ENCODE results near the gene PLP2.

Gene PLP2

GRCh38 chrX:49177873-49178480 lies 6.3 kb downstream of the PLP2 start:
- DNase-seq (ENCODE audit: insufficient read length) (no peak), FAIRE-seq (no peak)
- TF ChIP-seq POLR2A (IDR thresholded peaks at IDR 0.05; ENCODE audit: low read depth, low read length) (no peak), POLR2AphosphoS5 (IDR thresholded peaks at IDR 0.05; ENCODE audit: low read depth, low read length) (no peak), TAF1 (IDR thresholded peaks at IDR 0.05; ENCODE audit: borderline replicate concordance, low read depth, low read length) (no peak)

GRCh38 chrX:49178537-49178936 lies 6.8 kb downstream of the PLP2 start:
- no peak for FAIRE-seq
- TF ChIP-seq POLR2A (IDR thresholded peaks at IDR 0.05; ENCODE audit: low read depth, low read length), result no peak
- DNase-seq (ENCODE audit: insufficient read length), result no peak

- DNase-seq (ENCODE audit: insufficient read length) (no peak), FAIRE-seq (no peak)
- TF ChIP-seq POLR2A (IDR thresholded peaks at IDR 0.05; ENCODE audit: low read depth, low read length) (no peak), POLR2AphosphoS5 (IDR thresholded peaks at IDR 0.05; ENCODE audit: low read depth, low read length) (no peak), TAF1 (IDR thresholded peaks at IDR 0.05; ENCODE audit: borderline replicate concordance, low read depth, low read length) (no peak)
These were observed 7.7 kb downstream of the PLP2 start for GRCh38 chrX:49179358-49179757.

- DNase-seq (ENCODE audit: insufficient read length) (no peak), FAIRE-seq (no peak)
- TF ChIP-seq POLR2AphosphoS5 (IDR thresholded peaks at IDR 0.05; ENCODE audit: low read depth, low read length) (no peak), POLR2A (IDR thresholded peaks at IDR 0.05; ENCODE audit: low read depth, low read length) (no peak), TAF1 (IDR thresholded peaks at IDR 0.05; ENCODE audit: borderline replicate concordance, low read depth, low read length) (no peak)
These were observed 12.1 kb downstream of the PLP2 start for GRCh38 chrX:49183701-49184281.

GRCh38 chrX:49184294-49185281 lies 12.9 kb downstream of the PLP2 start:
- no peak for DNase-seq (ENCODE audit: insufficient read length)
- TF ChIP-seq POLR2A (IDR thresholded peaks at IDR 0.05; ENCODE audit: low read depth, low read length) (peak; percentile 35; the same call in 1 of the 2 replicates), POLR2AphosphoS5 (IDR thresholded peaks at IDR 0.05; ENCODE audit: low read depth, low read length) (no peak), TAF1 (IDR thresholded peaks at IDR 0.05; ENCODE audit: borderline replicate concordance, low read depth, low read length) (no peak)
- no peak for FAIRE-seq

- DNase-seq (ENCODE audit: insufficient read length) (peak; percentile 73), FAIRE-seq (no peak)
- no peak for TF ChIP-seq TAF1 (IDR thresholded peaks at IDR 0.05; ENCODE audit: borderline replicate concordance, low read depth, low read length)
- peak; percentile 66; the same call in 1 of the 2 replicates for TF ChIP-seq POLR2A (IDR thresholded peaks at IDR 0.05; ENCODE audit: low read depth, low read length)
- peak; percentile 36; the same call in 1 of the 2 replicates for TF ChIP-seq POLR2AphosphoS5 (IDR thresholded peaks at IDR 0.05; ENCODE audit: low read depth, low read length)
These were observed 14.7 kb downstream of the PLP2 start, which contains the start of gene PRICKLE3 for GRCh38 chrX:49186125-49187027. Gene PRICKLE3 (minus strand): TSS chrX:49186373. CDS start chrX:49186297, 76 bp downstream.

- no peak for TF ChIP-seq POLR2AphosphoS5 (IDR thresholded peaks at IDR 0.05; ENCODE audit: low read depth, low read length)
- no peak for TF ChIP-seq TAF1 (IDR thresholded peaks at IDR 0.05; ENCODE audit: borderline replicate concordance, low read depth, low read length)
- TF ChIP-seq POLR2A (IDR thresholded peaks at IDR 0.05; ENCODE audit: low read depth, low read length), result no peak
- FAIRE-seq (no peak), DNase-seq (ENCODE audit: insufficient read length) (no peak)
These were observed 15.3 kb downstream of the PLP2 start for GRCh38 chrX:49187028-49187394.

GRCh38 chrX:49187526-49187925 lies 15.8 kb downstream of the PLP2 start:
- FAIRE-seq, result no peak
- no peak for TF ChIP-seq POLR2AphosphoS5 (IDR thresholded peaks at IDR 0.05; ENCODE audit: low read depth, low read length)
- DNase-seq (ENCODE audit: insufficient read length), result no peak

- no peak for DNase-seq (ENCODE audit: insufficient read length)
- no peak for TF ChIP-seq POLR2A (IDR thresholded peaks at IDR 0.05; ENCODE audit: low read depth, low read length)
- no peak for TF ChIP-seq TAF1 (IDR thresholded peaks at IDR 0.05; ENCODE audit: borderline replicate concordance, low read depth, low read length)
- no peak for TF ChIP-seq POLR2AphosphoS5 (IDR thresholded peaks at IDR 0.05; ENCODE audit: low read depth, low read length)
- FAIRE-seq, result no peak
These were observed 16.9 kb downstream of the PLP2 start for GRCh38 chrX:49188468-49189076.

GRCh38 chrX:49189606-49190005 lies 17.9 kb downstream of the PLP2 start:
- DNase-seq (ENCODE audit: insufficient read length) (no peak), FAIRE-seq (no peak)
- no peak for TF ChIP-seq POLR2A (IDR thresholded peaks at IDR 0.05; ENCODE audit: low read depth, low read length)
- no peak for TF ChIP-seq TAF1 (IDR thresholded peaks at IDR 0.05; ENCODE audit: borderline replicate concordance, low read depth, low read length)
- no peak for TF ChIP-seq POLR2AphosphoS5 (IDR thresholded peaks at IDR 0.05; ENCODE audit: low read depth, low read length)
